Measurements from ENCODE around the gene FRMD6.

FRMD6 gene

DNA sequence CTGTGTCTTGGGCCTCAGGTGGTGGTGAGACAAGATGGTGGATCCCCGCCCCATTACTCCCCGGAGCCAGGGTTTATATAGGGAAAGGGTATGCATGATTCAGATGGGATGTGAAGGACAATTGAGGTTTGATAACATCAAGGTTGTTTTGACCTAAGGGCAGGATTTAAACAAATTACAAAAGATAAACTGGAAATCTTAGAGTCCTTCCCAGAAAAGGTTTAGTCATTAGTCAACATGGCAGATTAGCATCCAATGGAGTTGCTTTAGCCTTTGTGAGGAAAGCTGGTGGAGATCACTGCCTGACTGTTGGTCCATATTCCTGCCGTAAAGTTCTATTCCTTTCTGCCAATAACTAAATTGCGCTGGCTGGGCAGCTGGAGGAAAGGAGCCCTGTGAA, 15.6 kb upstream of the FRMD6 start:
- no peak overlapping the region for H3K4me3 ChIP-seq (ENCODE audit: control insufficient read depth, low read depth, low read length)
- TF ChIP-seq, protein P1, sequence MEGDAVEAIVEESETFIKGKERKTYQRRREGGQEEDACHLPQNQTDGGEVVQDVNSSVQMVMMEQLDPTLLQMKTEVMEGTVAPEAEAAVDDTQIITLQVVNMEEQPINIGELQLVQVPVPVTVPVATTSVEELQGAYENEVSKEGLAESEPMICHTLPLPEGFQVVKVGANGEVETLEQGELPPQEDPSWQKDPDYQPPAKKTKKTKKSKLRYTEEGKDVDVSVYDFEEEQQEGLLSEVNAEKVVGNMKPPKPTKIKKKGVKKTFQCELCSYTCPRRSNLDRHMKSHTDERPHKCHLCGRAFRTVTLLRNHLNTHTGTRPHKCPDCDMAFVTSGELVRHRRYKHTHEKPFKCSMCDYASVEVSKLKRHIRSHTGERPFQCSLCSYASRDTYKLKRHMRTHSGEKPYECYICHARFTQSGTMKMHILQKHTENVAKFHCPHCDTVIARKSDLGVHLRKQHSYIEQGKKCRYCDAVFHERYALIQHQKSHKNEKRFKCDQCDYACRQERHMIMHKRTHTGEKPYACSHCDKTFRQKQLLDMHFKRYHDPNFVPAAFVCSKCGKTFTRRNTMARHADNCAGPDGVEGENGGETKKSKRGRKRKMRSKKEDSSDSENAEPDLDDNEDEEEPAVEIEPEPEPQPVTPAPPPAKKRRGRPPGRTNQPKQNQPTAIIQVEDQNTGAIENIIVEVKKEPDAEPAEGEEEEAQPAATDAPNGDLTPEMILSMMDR (IDR thresholded peaks at IDR 0.05; ENCODE audit: control insufficient read depth, insufficient read depth, low read depth, low read length, missing control alignments): no peak
- DNase-seq (ENCODE audit: low read depth): no peak

DNA sequence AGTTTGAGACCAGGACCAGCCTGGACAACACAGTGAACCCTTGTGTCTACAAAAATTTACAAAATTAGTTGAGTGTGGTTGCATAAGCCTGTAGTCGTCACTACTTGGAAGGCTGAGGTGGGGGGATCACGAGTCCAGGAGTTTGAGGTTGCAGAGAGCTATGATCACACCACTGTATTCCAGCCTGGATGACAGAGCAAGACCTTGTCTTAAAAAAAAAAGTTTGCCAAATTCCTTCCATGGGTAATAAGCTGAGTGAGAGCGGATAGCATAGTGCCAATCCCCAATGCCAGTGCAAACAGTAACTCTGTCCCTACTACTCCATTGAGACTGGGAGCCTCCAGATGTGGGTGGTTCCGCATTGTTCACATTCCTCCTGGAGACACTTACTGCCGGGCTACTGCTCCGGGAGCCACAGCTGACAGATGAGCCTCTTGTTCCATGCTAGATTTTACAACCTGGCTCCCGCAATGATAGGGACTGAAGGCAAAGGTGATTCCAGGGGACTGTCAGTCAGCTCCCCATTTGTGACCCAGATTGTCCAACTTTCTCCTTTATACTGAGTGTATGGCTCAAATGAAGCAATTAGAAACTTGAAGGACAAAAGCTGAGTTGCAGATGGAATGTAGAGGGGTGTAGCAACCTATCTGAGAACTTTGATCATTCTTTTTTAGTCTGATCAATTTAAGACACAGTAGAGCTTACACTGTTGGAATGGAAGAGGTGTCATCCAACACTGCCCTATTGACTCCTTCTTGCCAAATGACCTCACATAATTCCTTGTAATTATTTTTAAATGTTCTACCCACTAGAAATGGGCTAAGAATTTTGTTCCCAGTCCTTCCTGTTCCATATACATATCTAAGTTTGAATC, 13.4 kb upstream of the FRMD6 start:
- TF ChIP-seq, protein P1 (IDR thresholded peaks at IDR 0.05; ENCODE audit: control insufficient read depth, insufficient read depth, low read depth, low read length, missing control alignments): no peak
- H3K4me3 ChIP-seq (ENCODE audit: control insufficient read depth, low read depth, low read length): no peak overlapping the region
- no peak for DNase-seq (ENCODE audit: low read depth)

DNA sequence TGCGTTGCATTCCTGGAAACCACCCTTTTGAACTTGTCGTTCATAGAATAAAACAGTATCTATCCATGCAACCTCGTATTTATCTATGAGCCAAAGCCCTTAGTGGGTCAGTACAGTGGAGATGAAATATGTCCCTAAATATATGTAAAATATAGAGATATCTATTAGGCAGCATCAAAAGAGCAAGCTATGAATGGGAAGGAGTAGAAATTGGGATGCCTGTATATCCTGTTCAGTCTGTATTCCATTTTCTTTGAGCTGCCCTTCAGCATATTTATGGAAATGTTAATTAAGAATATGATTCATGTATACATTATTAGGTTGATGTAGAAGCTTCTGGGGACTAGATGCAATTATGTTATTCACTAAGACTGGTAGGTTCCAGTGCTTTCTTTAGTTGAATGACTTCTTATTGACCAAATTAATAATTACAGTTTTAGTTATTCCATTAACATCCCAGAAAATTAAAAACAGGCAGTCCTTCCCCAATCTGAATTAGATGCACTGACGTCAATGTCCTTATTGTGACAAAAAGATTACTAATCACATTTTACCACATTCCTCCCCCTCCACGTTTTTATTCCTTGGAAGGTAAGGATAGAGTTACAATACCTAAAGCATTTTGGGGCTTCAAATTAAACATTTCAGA, 11.9 kb upstream of the FRMD6 start:
- TF ChIP-seq, protein P1 (IDR thresholded peaks at IDR 0.05; ENCODE audit: control insufficient read depth, insufficient read depth, low read depth, low read length, missing control alignments): no peak
- no peak overlapping the region for H3K4me3 ChIP-seq (ENCODE audit: control insufficient read depth, low read depth, low read length)
- no peak for DNase-seq (ENCODE audit: low read depth)

DNA sequence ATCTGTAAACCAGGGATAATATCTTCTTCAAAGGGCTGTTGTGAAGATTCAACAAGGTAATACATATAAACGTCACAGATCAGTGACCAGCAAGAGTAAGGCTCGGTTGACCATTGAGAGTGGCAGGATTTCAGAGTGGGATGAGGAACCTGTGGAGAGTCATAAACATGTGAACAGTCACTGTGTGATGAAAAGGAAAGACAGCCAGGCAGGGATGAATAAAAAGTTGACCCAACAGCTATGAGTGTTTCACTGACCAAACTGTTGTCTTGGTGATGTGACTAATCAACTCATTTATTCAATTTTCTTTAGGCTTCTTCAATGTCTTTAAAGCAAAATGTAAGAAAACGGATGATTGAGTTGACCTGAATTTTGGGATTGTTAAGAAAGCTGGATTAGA, 8.6 kb upstream of the FRMD6 start:
- H3K4me3 ChIP-seq (ENCODE audit: control insufficient read depth, low read depth, low read length): no peak overlapping the region
- peak; percentile 73 for DNase-seq (ENCODE audit: low read depth)
- TF ChIP-seq, protein P1 (IDR thresholded peaks at IDR 0.05; ENCODE audit: control insufficient read depth, insufficient read depth, low read depth, low read length, missing control alignments): no peak

DNA sequence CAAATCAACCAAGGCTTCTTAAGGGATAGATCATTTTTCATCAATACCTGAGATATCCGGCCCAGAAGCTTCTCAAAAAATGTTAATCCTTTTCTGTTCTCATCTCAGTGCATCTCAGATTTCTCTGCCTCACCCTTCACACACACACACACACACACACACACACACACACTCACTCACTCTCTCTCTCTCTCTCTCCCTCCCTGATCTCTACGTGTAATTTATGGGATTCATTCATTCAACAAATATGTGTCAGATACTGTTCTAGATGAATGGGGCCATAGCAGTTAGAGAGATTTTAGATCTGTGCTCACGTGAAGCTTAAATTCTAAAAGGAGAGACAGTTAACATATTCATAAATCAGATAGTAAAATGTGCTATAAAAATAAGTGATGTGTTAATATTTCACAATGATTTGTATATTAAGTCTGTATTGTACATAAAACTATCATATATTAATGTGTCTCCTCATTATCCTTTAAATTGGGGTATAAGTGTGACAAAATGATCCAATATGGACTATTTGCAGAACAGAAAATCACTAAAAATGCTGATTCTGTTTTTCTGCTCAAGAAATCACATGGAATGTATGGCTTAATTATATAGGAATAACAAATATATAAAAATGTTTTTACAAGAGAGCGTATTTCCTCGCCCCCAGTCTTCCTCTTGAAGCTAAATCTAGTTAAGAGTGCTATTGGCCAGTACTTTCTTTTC, 7.3 kb upstream of the FRMD6 start:
- TF ChIP-seq, protein P1 (IDR thresholded peaks at IDR 0.05; ENCODE audit: control insufficient read depth, insufficient read depth, low read depth, low read length, missing control alignments): no peak
- no peak overlapping the region for H3K4me3 ChIP-seq (ENCODE audit: control insufficient read depth, low read depth, low read length)
- DNase-seq (ENCODE audit: low read depth): peak; percentile 42

DNA sequence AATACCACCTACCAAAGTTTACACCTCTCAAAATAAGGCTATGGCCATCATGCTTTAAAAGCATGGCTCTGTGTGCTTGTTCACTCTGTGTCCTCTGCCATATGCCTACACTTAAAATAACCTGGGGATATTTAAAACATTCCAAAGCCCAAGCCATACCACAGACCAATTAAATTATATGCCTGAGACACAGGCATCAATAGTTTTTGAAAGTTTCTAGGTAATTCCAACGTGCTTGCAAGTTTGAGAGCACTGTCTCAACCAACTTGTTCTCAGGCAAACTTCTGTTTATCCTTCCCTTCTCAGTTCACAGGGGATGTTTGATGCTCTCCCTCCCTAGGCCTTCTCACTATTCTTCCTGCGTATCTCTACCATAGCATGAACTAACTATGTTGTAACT, 3.4 kb upstream of the FRMD6 start:
- peak overlapping the region; percentile 1; the same call in 1 of the 2 replicates for H3K4me3 ChIP-seq (ENCODE audit: control insufficient read depth, low read depth, low read length)
- DNase-seq (ENCODE audit: low read depth): no peak
- TF ChIP-seq, protein P1 (IDR thresholded peaks at IDR 0.05; ENCODE audit: control insufficient read depth, insufficient read depth, low read depth, low read length, missing control alignments): no peak
